ENCODE measurements around the gene ARSI. TPM values are rescaled to one million over a fixed set of nuclear protein-coding genes. Genes with fewer than 3 reads are reported as not detected.
A peak's percentile ranks its signal among the peaks of the same experiment; 100 is the strongest.

ARSI gene
- polyA plus RNA-seq, 2 of the 4 experiments (the other 2 are of a cell fraction) = 2.9 to 22.0 TPM

GRCh38 chr5:150315245-150315644 lies 12.5 kb upstream of the ARSI start:
- ChIA-PET CTCF (interaction anchor here (1.1 to 2.1 kb wide), 4 partner anchors 9 to 22 kb away, joined by 3 to 12 read pairs (median 5); partner anchors contain the start of gene ARSI), POLR2A (no interaction called here)
- peak overlapping the region; percentile 91 to 97 for H3K27ac ChIP-seq
- no peaks in the 10 kb centered on the region for H3K9me3 ChIP-seq
- 87% methylated on average over 4 of the region's 4 CpGs for WGBS (ENCODE audit: missing lambda C conversion rate)
- H3K4me3 ChIP-seq = no peak overlapping the region
- H3K4me2 ChIP-seq = no peak overlapping the region
- ATAC-seq (no peak), FAIRE-seq (peak; percentile 51), DNase-seq (ENCODE audit: low read depth in 1 of 2, low spot score in 1 of 2) (no peak)
- peaks cover 46% of the 10 kb centered on the region for H3K4me1 ChIP-seq
- TF ChIP-seq HOXB13 (CRISPR knock-in tag; IDR thresholded peaks at IDR 0.05; ENCODE audit: low read depth) (no peak), HES2 (IDR thresholded peaks at IDR 0.05) (no peak), RCOR1 (IDR thresholded peaks at IDR 0.05; ENCODE audit: low read depth, low read length) (no peak), CEBPB (IDR thresholded peaks at IDR 0.05) (peak; percentile 11 to 58; a peak in 2 of 4 replicates), CBX8 (IDR thresholded peaks at IDR 0.05) (no peak)

GRCh38 chr5:150313921-150314716 lies 11.4 kb upstream of the ARSI start:
- DNase-seq (ENCODE audit: low read depth in 1 of 2, low spot score in 1 of 2) (no peak), ATAC-seq (no peak), FAIRE-seq (no peak)
- H3K4me1 ChIP-seq = peaks cover 44% of the 10 kb centered on the region
- no peak overlapping the region for H3K4me2 ChIP-seq
- POLR2A ChIA-PET = no interaction called here
- CTCF ChIA-PET = interaction anchor here (1.5 kb wide), 1 partner anchor 8 kb away, joined by 5 read pairs; no protein-coding TSS in a partner anchor
- TF ChIP-seq POLR2AphosphoS2 (conservative IDR thresholded peaks at IDR 0.05; ENCODE audit: low read length) (no peak), NR3C1 (IDR thresholded peaks at IDR 0.05) (no peak), ZSCAN20 (CRISPR knock-in tag; IDR thresholded peaks at IDR 0.05) (no peak), NPAS2 (CRISPR knock-in tag; IDR thresholded peaks at IDR 0.05; ENCODE audit: borderline replicate concordance) (no peak), FOXS1 (CRISPR knock-in tag; IDR thresholded peaks at IDR 0.05) (no peak), CHD4 (IDR thresholded peaks at IDR 0.05; ENCODE audit: borderline replicate concordance) (no peak), CEBPB (IDR thresholded peaks at IDR 0.05) (no peak), EHF (CRISPR knock-in tag; IDR thresholded peaks at IDR 0.05) (no peak), TFCP2L1 (CRISPR knock-in tag; IDR thresholded peaks at IDR 0.05) (no peak), CBX2 (IDR thresholded peaks at IDR 0.05; ENCODE audit: borderline replicate concordance, low read depth) (no peak), BHLHE40 (IDR thresholded peaks at IDR 0.05; ENCODE audit: low read depth, low read length) (no peak), EHMT2 (IDR thresholded peaks at IDR 0.05; ENCODE audit: low read depth) (no peak)
- WGBS (ENCODE audit: missing lambda C conversion rate) = 77% methylated on average over 6 of the region's 6 CpGs
- no peak overlapping the region for H3K4me3 ChIP-seq
- no peaks in the 10 kb centered on the region for H3K9me3 ChIP-seq
- peak overlapping the region; percentile 74 to 97 for H3K27ac ChIP-seq

DNA sequence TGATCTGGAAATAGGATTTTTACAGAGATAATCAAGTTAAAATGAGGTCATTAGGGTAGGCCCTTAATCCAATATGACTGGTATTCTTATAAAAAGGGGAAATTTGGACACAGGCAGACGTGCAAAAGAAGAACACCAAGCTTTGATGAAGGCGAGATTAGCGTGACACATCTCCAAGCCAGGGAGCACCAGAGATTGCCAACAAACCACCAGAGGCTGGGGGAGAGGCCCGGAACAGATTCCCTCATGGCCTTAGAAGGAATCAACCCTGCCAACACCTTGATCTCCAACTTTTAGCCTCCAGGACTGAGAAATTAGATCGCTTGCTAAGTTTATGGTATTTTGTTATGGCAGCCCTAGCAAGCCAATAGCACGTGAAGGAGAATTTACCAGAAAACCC lies 10.8 kb upstream of the ARSI start:
- CTCF ChIA-PET = no interaction called here
- POLR2A ChIA-PET = no interaction called here
- H3K4me1 ChIP-seq = peaks cover 38% of the 10 kb centered on the region
- DNase-seq (ENCODE audit: low read depth in 1 of 2, low spot score in 1 of 2) (no peak), FAIRE-seq (no peak), ATAC-seq (no peak)
- no peak overlapping the region for H3K4me2 ChIP-seq
- 91% methylated on average over 6 of the region's 6 CpGs for WGBS (ENCODE audit: missing lambda C conversion rate)
- no peak overlapping the region for H3K4me3 ChIP-seq
- no peaks in the 10 kb centered on the region for H3K9me3 ChIP-seq
- peak overlapping the region; percentile 74 to 97; a peak in 4 of 6 replicates for H3K27ac ChIP-seq
- no peak for TF ChIP-seq HOXA7 (CRISPR knock-in tag; IDR thresholded peaks at IDR 0.05)
- TF ChIP-seq, protein P1, sequence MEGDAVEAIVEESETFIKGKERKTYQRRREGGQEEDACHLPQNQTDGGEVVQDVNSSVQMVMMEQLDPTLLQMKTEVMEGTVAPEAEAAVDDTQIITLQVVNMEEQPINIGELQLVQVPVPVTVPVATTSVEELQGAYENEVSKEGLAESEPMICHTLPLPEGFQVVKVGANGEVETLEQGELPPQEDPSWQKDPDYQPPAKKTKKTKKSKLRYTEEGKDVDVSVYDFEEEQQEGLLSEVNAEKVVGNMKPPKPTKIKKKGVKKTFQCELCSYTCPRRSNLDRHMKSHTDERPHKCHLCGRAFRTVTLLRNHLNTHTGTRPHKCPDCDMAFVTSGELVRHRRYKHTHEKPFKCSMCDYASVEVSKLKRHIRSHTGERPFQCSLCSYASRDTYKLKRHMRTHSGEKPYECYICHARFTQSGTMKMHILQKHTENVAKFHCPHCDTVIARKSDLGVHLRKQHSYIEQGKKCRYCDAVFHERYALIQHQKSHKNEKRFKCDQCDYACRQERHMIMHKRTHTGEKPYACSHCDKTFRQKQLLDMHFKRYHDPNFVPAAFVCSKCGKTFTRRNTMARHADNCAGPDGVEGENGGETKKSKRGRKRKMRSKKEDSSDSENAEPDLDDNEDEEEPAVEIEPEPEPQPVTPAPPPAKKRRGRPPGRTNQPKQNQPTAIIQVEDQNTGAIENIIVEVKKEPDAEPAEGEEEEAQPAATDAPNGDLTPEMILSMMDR (IDR thresholded peaks at IDR 0.05) = no peak
- no peak for TF ChIP-seq JUN (IDR thresholded peaks at IDR 0.05)
- TF ChIP-seq REST (IDR thresholded peaks at IDR 0.05) = no peak
- no peak for TF ChIP-seq RNF2 (IDR thresholded peaks at IDR 0.05; ENCODE audit: borderline replicate concordance, low read depth)
- no peak for TF ChIP-seq ZFP36 (IDR thresholded peaks at IDR 0.05; ENCODE audit: borderline replicate concordance, partially characterized antibody)
- TF ChIP-seq BHLHE40 (IDR thresholded peaks at IDR 0.05; ENCODE audit: low read depth, low read length) = no peak
